Measurements from ENCODE around the gene WDR36. TPM values are rescaled to one million over a fixed set of nuclear protein-coding genes. Genes with fewer than 3 reads are reported as not detected.

Gene WDR36
- total RNA-seq, 4 donors from 2014 or later, result 13.6 to 28.2 (median 22.3) TPM

DNA sequence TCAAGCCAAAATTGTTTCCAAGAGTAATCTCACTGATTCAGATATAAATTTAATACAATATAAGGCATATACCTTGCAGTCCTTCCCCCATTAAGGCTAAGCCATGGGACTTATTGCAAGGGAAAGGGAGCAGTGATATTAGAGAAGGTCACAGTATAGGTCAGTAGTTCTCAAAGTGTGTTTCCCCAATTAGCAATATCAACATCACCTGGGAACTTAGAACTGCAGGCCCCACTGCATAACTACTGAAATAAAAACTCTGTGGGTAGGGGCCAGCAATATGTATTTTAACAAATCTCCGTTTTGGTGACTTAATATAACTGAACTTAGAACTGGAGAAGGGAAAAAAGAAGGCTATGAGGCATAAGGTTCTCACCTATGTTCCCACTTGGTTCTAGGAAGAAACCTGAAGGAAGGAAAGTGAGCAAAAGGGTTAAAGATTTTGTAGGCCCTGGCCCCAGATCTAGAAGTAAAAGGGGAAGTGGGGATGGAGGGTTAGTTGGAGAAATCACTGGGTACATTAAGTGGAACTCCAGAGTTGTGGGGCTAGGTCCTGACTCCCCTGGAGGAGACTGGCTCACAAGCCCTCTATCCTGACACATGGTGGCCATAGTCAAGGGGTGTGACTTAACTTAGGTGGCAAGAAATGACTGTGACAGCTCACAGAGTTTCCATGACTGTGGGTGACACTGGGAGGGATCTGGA lies 40.7 kb downstream of the WDR36 start:
- H3K27ac ChIP-seq, result no peak overlapping the region
- H3K4me3 ChIP-seq, result no peak overlapping the region
- no peaks in the 10 kb centered on the region for H3K4me1 ChIP-seq
- DNase-seq (no peak), ATAC-seq (no peak)
- no peaks in the 10 kb centered on the region for H3K27me3 ChIP-seq
- TF ChIP-seq POLR2A (IDR thresholded peaks at IDR 0.05) (no peak), CTCF (IDR thresholded peaks at IDR 0.05 in 4 of 5, conservative IDR thresholded peaks at IDR 0.05 in 1 of 5) (no peak)
- no peaks in the 10 kb centered on the region for H3K36me3 ChIP-seq
- in situ Hi-C loops (cut with MboI; ENCODE audit: low sequenced_read_pairs in 4 of 4), result no loop called here
- no peaks in the 10 kb centered on the region for H3K9me3 ChIP-seq
- intact Hi-C loops (cut with DNase I; ENCODE audit: low total_unique reads), result no loop called here

DNA sequence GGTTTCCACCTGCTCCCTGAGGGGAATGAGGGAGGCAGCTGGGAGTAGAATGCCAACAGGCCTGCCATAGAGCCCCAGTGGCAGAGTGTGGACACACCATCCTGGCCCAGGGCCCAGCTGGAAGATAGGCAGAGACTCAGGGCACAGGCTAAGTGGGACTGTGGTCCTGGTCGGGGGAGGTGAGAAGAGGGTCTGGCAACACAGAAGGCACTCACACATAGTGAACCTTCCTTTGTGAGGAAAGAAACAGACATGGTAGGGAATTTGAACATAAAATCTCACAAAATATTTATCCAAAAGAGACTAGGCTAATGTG lies 41.2 kb downstream of the WDR36 start:
- TF ChIP-seq POLR2A (IDR thresholded peaks at IDR 0.05) (no peak), CTCF (IDR thresholded peaks at IDR 0.05 in 4 of 5, conservative IDR thresholded peaks at IDR 0.05 in 1 of 5) (no peak)
- no peaks in the 10 kb centered on the region for H3K27me3 ChIP-seq
- intact Hi-C loops (cut with DNase I; ENCODE audit: low total_unique reads) (no loop called here), in situ Hi-C loops (cut with MboI; ENCODE audit: low sequenced_read_pairs in 4 of 4) (no loop called here)
- H3K27ac ChIP-seq, result no peak overlapping the region
- H3K4me1 ChIP-seq, result no peaks in the 10 kb centered on the region
- H3K4me3 ChIP-seq, result no peak overlapping the region
- H3K36me3 ChIP-seq, result no peaks in the 10 kb centered on the region
- no peaks in the 10 kb centered on the region for H3K9me3 ChIP-seq
- DNase-seq (no peak), ATAC-seq (no peak)

GRCh38 chr5:111134087-111134486 lies 41.9 kb downstream of the WDR36 start:
- intact Hi-C loops (cut with DNase I; ENCODE audit: low total_unique reads) (no loop called here), in situ Hi-C loops (cut with MboI; ENCODE audit: low sequenced_read_pairs in 4 of 4) (no loop called here)
- H3K27ac ChIP-seq, result no peak overlapping the region
- ATAC-seq (no peak), DNase-seq (no peak)
- H3K4me1 ChIP-seq, result no peaks in the 10 kb centered on the region
- no peaks in the 10 kb centered on the region for H3K36me3 ChIP-seq
- H3K27me3 ChIP-seq, result no peaks in the 10 kb centered on the region
- TF ChIP-seq CTCF (IDR thresholded peaks at IDR 0.05 in 4 of 5, conservative IDR thresholded peaks at IDR 0.05 in 1 of 5), result no peak
- no peak overlapping the region for H3K4me3 ChIP-seq
- H3K9me3 ChIP-seq, result no peaks in the 10 kb centered on the region

GRCh38 chr5:111134864-111135263 lies 42.7 kb downstream of the WDR36 start:
- Histone ChIP-seq H3K27ac (no peak overlapping the region), H3K4me1 (no peaks in the 10 kb centered on the region), H3K36me3 (no peaks in the 10 kb centered on the region), H3K27me3 (no peaks in the 10 kb centered on the region), H3K9me3 (no peaks in the 10 kb centered on the region), H3K4me3 (no peak overlapping the region)
- intact Hi-C loops (cut with DNase I; ENCODE audit: low total_unique reads), result no loop called here
- ATAC-seq, result no peak
- in situ Hi-C loops (cut with MboI; ENCODE audit: low sequenced_read_pairs in 4 of 4), result no loop called here
- no peak for DNase-seq
- TF ChIP-seq POLR2A (IDR thresholded peaks at IDR 0.05), result no peak

- Histone ChIP-seq H3K4me3 (no peak overlapping the region), H3K9me3 (no peaks in the 10 kb centered on the region), H3K27ac (no peak overlapping the region), H3K27me3 (no peaks in the 10 kb centered on the region), H3K36me3 (no peaks in the 10 kb centered on the region), H3K4me1 (no peaks in the 10 kb centered on the region)
- intact Hi-C loops (cut with DNase I; ENCODE audit: low total_unique reads) (no loop called here), in situ Hi-C loops (cut with MboI; ENCODE audit: low sequenced_read_pairs in 4 of 4) (no loop called here)
- DNase-seq (no peak), ATAC-seq (no peak)
- TF ChIP-seq POLR2A (IDR thresholded peaks at IDR 0.05) (no peak), CTCF (IDR thresholded peaks at IDR 0.05 in 4 of 5, conservative IDR thresholded peaks at IDR 0.05 in 1 of 5) (no peak)
Measured at GRCh38 chr5:111135363-111135762, 43.2 kb downstream of the WDR36 start.
